Hepatocyte (in vitro differentiated cells): Measurements from ENCODE around the gene AGAP1. TPM values are rescaled to one million over a fixed set of nuclear protein-coding genes. Genes with fewer than 3 reads are reported as not detected.

Source experiments
- DNase-seq: peaks from one replicate; pipeline ENCODE4 v3.0.0-alpha.2; 2016; ENCODE audit warnings: low spot score
- H2AFZ ChIP-seq: fragments of 200-600 bp; sonication (generic); 2 replicates; pipeline ENCODE4 v1.6.0; 2016; ENCODE audit warnings: antibody characterized with exemption, mild to moderate bottlenecking
- H3K27ac ChIP-seq: fragments of 200-600 bp; sonication (generic); 2 replicates; pipeline ENCODE4 v1.5.1; 2016; ENCODE audit warnings: mild to moderate bottlenecking
- H3K27me3 ChIP-seq: fragments of 200-600 bp; sonication (generic); 2 replicates; pipeline ENCODE4 v1.6.1; 2016
- H3K36me3 ChIP-seq: fragments of 200-600 bp; sonication (generic); replicated peaks from 2 replicates; pipeline ENCODE4 v1.5.1; 2016; ENCODE audit warnings: low read depth; ENCODE audit not compliant: insufficient read depth
- H3K4me1 ChIP-seq: fragments of 200-600 bp; sonication (generic); 2 replicates; pipeline ENCODE4 v1.5.1; 2016; ENCODE audit warnings: mild to moderate bottlenecking, moderate library complexity; ENCODE audit not compliant: insufficient read depth
- H3K4me2 ChIP-seq: fragments of 200-600 bp; sonication (generic); 2 replicates; pipeline ENCODE4 v1.6.0; 2016
- H3K4me3 ChIP-seq: fragments of 200-600 bp; sonication (generic); 2 replicates; pipeline ENCODE4 v1.5.1; 2016; ENCODE audit warnings: mild to moderate bottlenecking
- H3K79me2 ChIP-seq: fragments of 200-600 bp; sonication (generic); 2 replicates; pipeline ENCODE4 v1.6.0; 2017; ENCODE audit warnings: mild to moderate bottlenecking
- H3K9me2 ChIP-seq: fragments of 200-600 bp; sonication (generic); replicated peaks from 2 replicates; pipeline ENCODE4 v1.6.0; 2017; ENCODE audit warnings: mild to moderate bottlenecking; ENCODE audit not compliant: insufficient read depth
- H3K9me3 ChIP-seq: fragments of 200-600 bp; sonication (generic); 2 replicates; pipeline ENCODE4 v1.5.1; 2016; ENCODE audit warnings: low read depth, mild to moderate bottlenecking
- H4K20me1 ChIP-seq: fragments of 200-600 bp; sonication (generic); 2 replicates; pipeline ENCODE4 v1.6.0; 2016; ENCODE audit warnings: mild to moderate bottlenecking; ENCODE audit not compliant: insufficient read depth, poor library complexity, severe bottlenecking
- EZH2 ChIP-seq: fragments of 200-600 bp; sonication (generic); IDR thresholded peaks from 2 replicates; pipeline ENCODE4 v1.6.1; 2016; ENCODE audit warnings: antibody characterized with exemption, mild to moderate bottlenecking, borderline replicate concordance
- EZH2phosphoT487 ChIP-seq: fragments of 200-600 bp; sonication (generic); IDR thresholded peaks from one replicate; pipeline ENCODE4 v1.6.1; 2018; ENCODE audit warnings: antibody characterized with exemption, mild to moderate bottlenecking, low read depth, moderate library complexity; ENCODE audit not compliant: unreplicated experiment, severe bottlenecking
- WGBS: methylation state at CpG from one replicate; pipeline ENCODE4 v1.1.6; 2016; ENCODE audit warnings: low lambda C conversion rate; ENCODE audit errors: missing lambda C conversion rate; 5-methylcytosine and 5-hydroxymethylcytosine counted together
- polyA plus RNA-seq: library from polyadenylated mRNA; unstranded; fragments of >200 nt; fragmentation: Nextera tagmentation; extraction: Ambion mirVana; gene quantifications from 2 replicates; pipeline ENCODE4 v1.2.1, GENCODE V29; 2016
- total RNA-seq: library from RNA; depleted of rRNA; stranded (reverse); fragments of >200 nt; gene quantifications from 2 replicates; pipeline ENCODE4 v1.2.3, GENCODE V29; 2014
- TF ChIP-seq, protein P1 (sequence below): fragments of 200-600 bp; sonication (generic); IDR thresholded peaks from 2 replicates; pipeline ENCODE4 v1.5.1; 2016; ENCODE audit warnings: antibody characterized with exemption, mild to moderate bottlenecking; ENCODE audit not compliant: poor library complexity

AGAP1 gene
- total and polyA plus RNA-seq, 2 experiments from 2014 or later: 12.1 to 20.0 TPM

GRCh38 chr2:235538981-235539380 is 45.1 kb downstream of the AGAP1 start:
- Histone ChIP-seq H4K20me1 (peaks cover 44% of the 10 kb centered on the region), H3K9me2 (no peaks in the 10 kb centered on the region), H3K27me3 (no peaks in the 10 kb centered on the region), H3K9me3 (no peaks in the 10 kb centered on the region), H2AFZ (no peak overlapping the region), H3K4me2 (no peak overlapping the region), H3K4me3 (no peak overlapping the region), H3K79me2 (peaks cover 74% of the 10 kb centered on the region), H3K4me1 (no peaks in the 10 kb centered on the region), H3K27ac (no peak overlapping the region), H3K36me3 (no peaks in the 10 kb centered on the region)
- no peak for TF ChIP-seq EZH2phosphoT487
- TF ChIP-seq, protein P1, sequence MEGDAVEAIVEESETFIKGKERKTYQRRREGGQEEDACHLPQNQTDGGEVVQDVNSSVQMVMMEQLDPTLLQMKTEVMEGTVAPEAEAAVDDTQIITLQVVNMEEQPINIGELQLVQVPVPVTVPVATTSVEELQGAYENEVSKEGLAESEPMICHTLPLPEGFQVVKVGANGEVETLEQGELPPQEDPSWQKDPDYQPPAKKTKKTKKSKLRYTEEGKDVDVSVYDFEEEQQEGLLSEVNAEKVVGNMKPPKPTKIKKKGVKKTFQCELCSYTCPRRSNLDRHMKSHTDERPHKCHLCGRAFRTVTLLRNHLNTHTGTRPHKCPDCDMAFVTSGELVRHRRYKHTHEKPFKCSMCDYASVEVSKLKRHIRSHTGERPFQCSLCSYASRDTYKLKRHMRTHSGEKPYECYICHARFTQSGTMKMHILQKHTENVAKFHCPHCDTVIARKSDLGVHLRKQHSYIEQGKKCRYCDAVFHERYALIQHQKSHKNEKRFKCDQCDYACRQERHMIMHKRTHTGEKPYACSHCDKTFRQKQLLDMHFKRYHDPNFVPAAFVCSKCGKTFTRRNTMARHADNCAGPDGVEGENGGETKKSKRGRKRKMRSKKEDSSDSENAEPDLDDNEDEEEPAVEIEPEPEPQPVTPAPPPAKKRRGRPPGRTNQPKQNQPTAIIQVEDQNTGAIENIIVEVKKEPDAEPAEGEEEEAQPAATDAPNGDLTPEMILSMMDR: no peak
- no peak for TF ChIP-seq EZH2
- DNase-seq: no peak
- WGBS: 82% methylated on average over 5 of the region's 5 CpGs

GRCh38 chr2:235539773-235540172 is 45.9 kb downstream of the AGAP1 start:
- H2AFZ ChIP-seq: no peak overlapping the region
- no peak overlapping the region for H3K27ac ChIP-seq
- 92% methylated on average over 7 of the region's 7 CpGs for WGBS
- TF ChIP-seq EZH2: no peak
- TF ChIP-seq, protein P1: no peak
- no peak for TF ChIP-seq EZH2phosphoT487
- H3K4me1 ChIP-seq: no peaks in the 10 kb centered on the region
- DNase-seq: no peak
- no peaks in the 10 kb centered on the region for H3K9me3 ChIP-seq
- peaks cover 45% of the 10 kb centered on the region for H4K20me1 ChIP-seq
- no peak overlapping the region for H3K4me3 ChIP-seq
- H3K9me2 ChIP-seq: no peaks in the 10 kb centered on the region
- H3K36me3 ChIP-seq: no peaks in the 10 kb centered on the region
- peaks cover 74% of the 10 kb centered on the region for H3K79me2 ChIP-seq
- H3K27me3 ChIP-seq: no peaks in the 10 kb centered on the region
- H3K4me2 ChIP-seq: no peak overlapping the region

DNA sequence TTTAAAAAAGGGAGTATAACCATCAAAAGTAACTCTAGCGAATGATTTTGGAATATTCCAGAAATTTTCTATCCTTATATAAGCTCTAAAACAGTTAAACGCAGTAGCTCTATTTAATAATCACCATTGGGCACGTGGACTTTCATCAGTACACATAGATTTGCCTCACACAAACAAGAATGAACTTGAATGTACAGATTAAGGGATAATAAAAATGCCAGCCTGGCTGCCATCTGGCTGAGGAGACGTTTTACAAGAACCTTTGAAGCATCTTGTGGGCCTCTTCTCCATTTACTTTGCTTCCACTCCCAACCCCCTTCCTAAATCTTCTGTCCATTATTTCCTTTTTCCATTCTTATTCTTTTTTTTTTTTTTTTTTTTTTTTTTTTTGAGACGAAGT is 47.2 kb downstream of the AGAP1 start:
- 59% methylated on average over 4 of the region's 5 CpGs for WGBS
- Histone ChIP-seq H4K20me1 (peaks cover 47% of the 10 kb centered on the region), H3K9me3 (no peaks in the 10 kb centered on the region), H3K79me2 (peaks cover 85% of the 10 kb centered on the region), H3K4me1 (no peaks in the 10 kb centered on the region), H2AFZ (no peak overlapping the region), H3K4me3 (no peak overlapping the region), H3K36me3 (no peaks in the 10 kb centered on the region), H3K27ac (no peak overlapping the region), H3K9me2 (no peaks in the 10 kb centered on the region), H3K4me2 (no peak overlapping the region), H3K27me3 (no peaks in the 10 kb centered on the region)
- no peak for TF ChIP-seq EZH2phosphoT487
- TF ChIP-seq, protein P1: no peak
- TF ChIP-seq EZH2: no peak
- DNase-seq: no peak
